Measurements from ENCODE around the gene APCDD1. TPM values are rescaled to one million over a fixed set of nuclear protein-coding genes. Genes with fewer than 3 reads are reported as not detected.

APCDD1 gene
- total and polyA plus RNA-seq, 5 donors from 2014 or later = not detected

GRCh38 chr18:10477121-10477862 lies 22.9 kb downstream of the APCDD1 start:
- no peaks in the 10 kb centered on the region for H3K9me3 ChIP-seq (ENCODE audit: control insufficient read depth in 2 of 2, low read length in 2 of 2)
- peak overlapping the region in 1 of 3 donors; percentile 64 for H3K27ac Mint-ChIP-seq
- no peaks in the 10 kb centered on the region for H3K9me3 Mint-ChIP-seq
- no peak overlapping the region for H3K4me3 Mint-ChIP-seq
- no peak overlapping the region for H3K4me3 ChIP-seq (ENCODE audit: low read depth, low read length)
- H3K36me3 ChIP-seq (ENCODE audit: control insufficient read depth, insufficient read depth, low read length) = no peaks in the 10 kb centered on the region
- H3K27ac ChIP-seq (ENCODE audit: insufficient read depth, low read length, poor library complexity, severe bottlenecking) = no peak overlapping the region
- no peaks in the 10 kb centered on the region for H3K27me3 ChIP-seq (ENCODE audit: control insufficient read depth, insufficient read depth, low read length)
- DNase-seq (no peak), ATAC-seq (ENCODE audit: low read depth in 2 of 2) (no peak)
- no peaks in the 10 kb centered on the region for H3K4me1 ChIP-seq (ENCODE audit: control insufficient read depth, insufficient read depth, low read length, poor library complexity, severe bottlenecking)
- H3K36me3 Mint-ChIP-seq = no peaks in the 10 kb centered on the region
- peaks cover 6% of the 10 kb centered on the region for H3K27me3 Mint-ChIP-seq
- no peaks in the 10 kb centered on the region for H3K4me1 Mint-ChIP-seq

- H3K27ac Mint-ChIP-seq = no peak overlapping the region
- H3K4me1 ChIP-seq (ENCODE audit: control insufficient read depth, insufficient read depth, low read length, poor library complexity, severe bottlenecking) = no peaks in the 10 kb centered on the region
- peaks cover 6% of the 10 kb centered on the region for H3K27me3 Mint-ChIP-seq
- H3K27ac ChIP-seq (ENCODE audit: insufficient read depth, low read length, poor library complexity, severe bottlenecking) = no peak overlapping the region
- no peaks in the 10 kb centered on the region for H3K9me3 ChIP-seq (ENCODE audit: control insufficient read depth in 2 of 2, low read length in 2 of 2)
- H3K9me3 Mint-ChIP-seq = no peaks in the 10 kb centered on the region
- no peaks in the 10 kb centered on the region for H3K36me3 ChIP-seq (ENCODE audit: control insufficient read depth, insufficient read depth, low read length)
- H3K4me1 Mint-ChIP-seq = no peaks in the 10 kb centered on the region
- ATAC-seq (ENCODE audit: low read depth in 2 of 2) (no peak), DNase-seq (no peak)
- no peak overlapping the region for H3K4me3 Mint-ChIP-seq
- H3K36me3 Mint-ChIP-seq = no peaks in the 10 kb centered on the region
- H3K27me3 ChIP-seq (ENCODE audit: control insufficient read depth, insufficient read depth, low read length) = no peaks in the 10 kb centered on the region
- H3K4me3 ChIP-seq (ENCODE audit: low read depth, low read length) = no peak overlapping the region
These were observed 23.4 kb downstream of the APCDD1 start for GRCh38 chr18:10477863-10478260.

GRCh38 chr18:10481831-10482230 lies 27.4 kb downstream of the APCDD1 start:
- peaks cover 6% of the 10 kb centered on the region for H3K27me3 Mint-ChIP-seq

GRCh38 chr18:10482363-10482984 lies 28.0 kb downstream of the APCDD1 start:
- no peak overlapping the region for H3K4me3 Mint-ChIP-seq
- H3K9me3 Mint-ChIP-seq = no peaks in the 10 kb centered on the region
- no peaks in the 10 kb centered on the region for H3K4me1 Mint-ChIP-seq
- H3K9me3 ChIP-seq (ENCODE audit: control insufficient read depth in 2 of 2, low read length in 2 of 2) = no peaks in the 10 kb centered on the region
- no peaks in the 10 kb centered on the region for H3K36me3 ChIP-seq (ENCODE audit: control insufficient read depth, insufficient read depth, low read length)
- no peak overlapping the region for H3K4me3 ChIP-seq (ENCODE audit: low read depth, low read length)
- H3K27ac ChIP-seq (ENCODE audit: insufficient read depth, low read length, poor library complexity, severe bottlenecking) = no peak overlapping the region
- H3K27me3 Mint-ChIP-seq = peaks cover under 1% of the 10 kb centered on the region
- ATAC-seq (ENCODE audit: low read depth in 2 of 2) = no peak
- no peak for DNase-seq
- no peaks in the 10 kb centered on the region for H3K36me3 Mint-ChIP-seq
- H3K27ac Mint-ChIP-seq = no peak overlapping the region
- no peaks in the 10 kb centered on the region for H3K4me1 ChIP-seq (ENCODE audit: control insufficient read depth, insufficient read depth, low read length, poor library complexity, severe bottlenecking)
- H3K27me3 ChIP-seq (ENCODE audit: control insufficient read depth, insufficient read depth, low read length) = no peaks in the 10 kb centered on the region

More at GRCh38 chr18:10481831-10482230, 27.4 kb downstream of the APCDD1 start:
- no peaks in the 10 kb centered on the region for H3K36me3 Mint-ChIP-seq
- no peaks in the 10 kb centered on the region for H3K4me1 Mint-ChIP-seq
- H3K4me3 ChIP-seq (ENCODE audit: low read depth, low read length) = no peak overlapping the region
- no peaks in the 10 kb centered on the region for H3K9me3 Mint-ChIP-seq
- DNase-seq = no peak
- no peaks in the 10 kb centered on the region for H3K4me1 ChIP-seq (ENCODE audit: control insufficient read depth, insufficient read depth, low read length, poor library complexity, severe bottlenecking)
- no peak overlapping the region for H3K27ac ChIP-seq (ENCODE audit: insufficient read depth, low read length, poor library complexity, severe bottlenecking)
- no peak for ATAC-seq (ENCODE audit: low read depth in 2 of 2)
- no peaks in the 10 kb centered on the region for H3K9me3 ChIP-seq (ENCODE audit: control insufficient read depth in 2 of 2, low read length in 2 of 2)
- H3K4me3 Mint-ChIP-seq = no peak overlapping the region
- H3K27ac Mint-ChIP-seq = no peak overlapping the region
- H3K36me3 ChIP-seq (ENCODE audit: control insufficient read depth, insufficient read depth, low read length) = no peaks in the 10 kb centered on the region
- no peaks in the 10 kb centered on the region for H3K27me3 ChIP-seq (ENCODE audit: control insufficient read depth, insufficient read depth, low read length)

GRCh38 chr18:10482985-10483949 lies 28.8 kb downstream of the APCDD1 start:
- Mint-ChIP-seq H3K27ac (no peak overlapping the region), H3K4me3 (no peak overlapping the region)

GRCh38 chr18:10485475-10485874 lies 31.0 kb downstream of the APCDD1 start:
- DNase-seq = no peak
- H3K9me3 ChIP-seq (ENCODE audit: control insufficient read depth in 2 of 2, low read length in 2 of 2) = no peaks in the 10 kb centered on the region
- Mint-ChIP-seq H3K27ac (no peak overlapping the region), H3K9me3 (no peaks in the 10 kb centered on the region), H3K36me3 (no peaks in the 10 kb centered on the region), H3K27me3 (no peaks in the 10 kb centered on the region), H3K4me3 (no peak overlapping the region), H3K4me1 (peaks cover 0 to 2% (median under 1%) of the 10 kb centered on the region in 4 donors)
- no peak for ATAC-seq (ENCODE audit: low read depth in 2 of 2)
- no peaks in the 10 kb centered on the region for H3K27me3 ChIP-seq (ENCODE audit: control insufficient read depth, insufficient read depth, low read length)
- no peak overlapping the region for H3K27ac ChIP-seq (ENCODE audit: insufficient read depth, low read length, poor library complexity, severe bottlenecking)
- no peaks in the 10 kb centered on the region for H3K36me3 ChIP-seq (ENCODE audit: control insufficient read depth, insufficient read depth, low read length)
- no peaks in the 10 kb centered on the region for H3K4me1 ChIP-seq (ENCODE audit: control insufficient read depth, insufficient read depth, low read length, poor library complexity, severe bottlenecking)
- H3K4me3 ChIP-seq (ENCODE audit: low read depth, low read length) = no peak overlapping the region

More at GRCh38 chr18:10482985-10483949, 28.8 kb downstream of the APCDD1 start:
- ATAC-seq (ENCODE audit: low read depth in 2 of 2) (no peak), DNase-seq (no peak)
- Histone ChIP-seq H3K4me3 (ENCODE audit: low read depth, low read length) (no peak overlapping the region), H3K27me3 (ENCODE audit: control insufficient read depth, insufficient read depth, low read length) (no peaks in the 10 kb centered on the region), H3K4me1 (ENCODE audit: control insufficient read depth, insufficient read depth, low read length, poor library complexity, severe bottlenecking) (no peaks in the 10 kb centered on the region), H3K27ac (ENCODE audit: insufficient read depth, low read length, poor library complexity, severe bottlenecking) (no peak overlapping the region), H3K9me3 (ENCODE audit: control insufficient read depth in 2 of 2, low read length in 2 of 2) (no peaks in the 10 kb centered on the region), H3K36me3 (ENCODE audit: control insufficient read depth, insufficient read depth, low read length) (no peaks in the 10 kb centered on the region)
- Mint-ChIP-seq H3K27me3 (no peaks in the 10 kb centered on the region), H3K36me3 (no peaks in the 10 kb centered on the region), H3K9me3 (no peaks in the 10 kb centered on the region), H3K4me1 (no peaks in the 10 kb centered on the region)

GRCh38 chr18:10486362-10486761 lies 31.9 kb downstream of the APCDD1 start:
- no peaks in the 10 kb centered on the region for H3K9me3 Mint-ChIP-seq
- Histone ChIP-seq H3K4me1 (ENCODE audit: control insufficient read depth, insufficient read depth, low read length, poor library complexity, severe bottlenecking) (no peaks in the 10 kb centered on the region), H3K9me3 (ENCODE audit: control insufficient read depth in 2 of 2, low read length in 2 of 2) (no peaks in the 10 kb centered on the region), H3K27ac (ENCODE audit: insufficient read depth, low read length, poor library complexity, severe bottlenecking) (no peak overlapping the region), H3K27me3 (ENCODE audit: control insufficient read depth, insufficient read depth, low read length) (no peaks in the 10 kb centered on the region), H3K36me3 (ENCODE audit: control insufficient read depth, insufficient read depth, low read length) (no peaks in the 10 kb centered on the region), H3K4me3 (ENCODE audit: low read depth, low read length) (no peak overlapping the region)
- H3K4me3 Mint-ChIP-seq = no peak overlapping the region
- peaks cover 0 to 8% (median 4%) of the 10 kb centered on the region in 4 donors for H3K4me1 Mint-ChIP-seq
- H3K36me3 Mint-ChIP-seq = no peaks in the 10 kb centered on the region
- no peaks in the 10 kb centered on the region for H3K27me3 Mint-ChIP-seq
- no peak overlapping the region for H3K27ac Mint-ChIP-seq
- DNase-seq = no peak
- ATAC-seq (ENCODE audit: low read depth in 2 of 2) = no peak
